OCI-LY3 (cell line): ENCODE data around the gene NID1.

ENCODE experiments used
- H2AFZ ChIP-seq: fragments of 200-600, 300-600 bp; shearing (Covaris generic); 2 replicates; pipeline ENCODE4 v1.6.0; 2014; ENCODE audit warnings: antibody characterized with exemption, low read depth, low read length
- H3K27ac ChIP-seq: fragments of 200-600, 300-600 bp; sonication (generic); 2 replicates; pipeline ENCODE4 v1.5.1; 2014; ENCODE audit warnings: mild to moderate bottlenecking, low read length, moderate library complexity, mixed read lengths
- H3K27me3 ChIP-seq: fragments of 200-600, 300-600 bp; sonication (generic); 2 replicates; pipeline ENCODE4 v1.6.1; 2014; ENCODE audit warnings: low read depth, low read length, mixed read lengths
- H3K36me3 ChIP-seq: fragments of 200-600, 300-600 bp; sonication (generic); replicated peaks from 2 replicates; pipeline ENCODE3; 2014; ENCODE audit warnings: low read depth, low read length, mixed read lengths
- H3K4me1 ChIP-seq: fragments of 300-600, 200-600 bp; sonication (generic); 2 replicates; pipeline ENCODE4 v1.6.1; 2014; ENCODE audit warnings: low read length, mixed read lengths
- H3K4me2 ChIP-seq: fragments of 200-600, 300-600 bp; sonication (generic); 2 replicates; pipeline ENCODE4 v1.6.1; 2014; ENCODE audit warnings: low read length, mixed read lengths
- H3K4me3 ChIP-seq: fragments of 300-600, 200-600 bp; sonication (generic); 2 replicates; pipeline ENCODE4 v1.5.1; 2014; ENCODE audit warnings: antibody characterized with exemption, mild to moderate bottlenecking, low read length, moderate library complexity
- H3K79me2 ChIP-seq: fragments of 300-600, 200-600 bp; shearing (Covaris generic); 2 replicates; pipeline ENCODE4 v1.6.1; 2014; ENCODE audit warnings: mild to moderate bottlenecking, low read length, mixed read lengths
- H3K9ac ChIP-seq: fragments of 300-600, 200-600 bp; shearing (Covaris generic); 2 replicates; pipeline ENCODE4 v1.6.0; 2014; ENCODE audit warnings: mild to moderate bottlenecking, low read length, moderate library complexity
- H3K9me3 ChIP-seq: fragments of 200-600, 300-600 bp; shearing (Covaris generic); 2 replicates; pipeline ENCODE4 v1.6.1; 2014; ENCODE audit warnings: low read length, mixed read lengths; ENCODE audit not compliant: insufficient read depth
- H4K20me1 ChIP-seq: fragments of 200-600, 300-600 bp; sonication (generic); 2 replicates; pipeline ENCODE4 v1.6.1; 2016; ENCODE audit warnings: low read length, mixed read lengths; ENCODE audit not compliant: insufficient read depth
- CTCF ChIP-seq: fragments of 200-600, 300-600 bp; sonication (generic); IDR thresholded peaks from 2 replicates; pipeline ENCODE4 v1.5.1; 2014; ENCODE audit warnings: antibody characterized with exemption, low read length, low read depth
- EZH2phosphoT487 ChIP-seq: fragments of 200-600 bp; shearing (Covaris generic); IDR thresholded peaks from 2 replicates; pipeline ENCODE4 v1.6.1; 2018; ENCODE audit warnings: antibody characterized with exemption, mixed run types, low read depth

NID1 gene

GRCh38 chr1:236095705-236096520 lies 31.0 kb upstream of the NID1 start:
- Histone ChIP-seq H3K27ac (no peak overlapping the region), H3K27me3 (peaks cover 19% of the 10 kb centered on the region; the same call in 1 of the 2 replicates), H3K4me3 (no peak overlapping the region), H3K9ac (no peak overlapping the region), H3K79me2 (no peaks in the 10 kb centered on the region), H4K20me1 (no peaks in the 10 kb centered on the region), H3K36me3 (peaks cover 5% of the 10 kb centered on the region), H3K4me2 (no peak overlapping the region), H3K9me3 (peaks cover 11% of the 10 kb centered on the region), H2AFZ (no peak overlapping the region), H3K4me1 (peaks cover 7% of the 10 kb centered on the region)
- no peak for TF ChIP-seq EZH2phosphoT487
- no peak for TF ChIP-seq CTCF

GRCh38 chr1:236092899-236093298 lies 28.0 kb upstream of the NID1 start:
- H3K27me3 ChIP-seq: peaks cover 8% of the 10 kb centered on the region; the same call in 1 of the 2 replicates
- TF ChIP-seq EZH2phosphoT487 (no peak), CTCF (no peak)
- H3K4me1 ChIP-seq: peaks cover 6% of the 10 kb centered on the region
- peaks cover 5% of the 10 kb centered on the region for H3K36me3 ChIP-seq
- no peak overlapping the region for H3K27ac ChIP-seq
- no peak overlapping the region for H2AFZ ChIP-seq
- no peak overlapping the region for H3K9ac ChIP-seq
- peaks cover 11% of the 10 kb centered on the region for H3K9me3 ChIP-seq
- no peak overlapping the region for H3K4me2 ChIP-seq
- no peaks in the 10 kb centered on the region for H4K20me1 ChIP-seq
- H3K4me3 ChIP-seq: no peak overlapping the region
- no peaks in the 10 kb centered on the region for H3K79me2 ChIP-seq

DNA sequence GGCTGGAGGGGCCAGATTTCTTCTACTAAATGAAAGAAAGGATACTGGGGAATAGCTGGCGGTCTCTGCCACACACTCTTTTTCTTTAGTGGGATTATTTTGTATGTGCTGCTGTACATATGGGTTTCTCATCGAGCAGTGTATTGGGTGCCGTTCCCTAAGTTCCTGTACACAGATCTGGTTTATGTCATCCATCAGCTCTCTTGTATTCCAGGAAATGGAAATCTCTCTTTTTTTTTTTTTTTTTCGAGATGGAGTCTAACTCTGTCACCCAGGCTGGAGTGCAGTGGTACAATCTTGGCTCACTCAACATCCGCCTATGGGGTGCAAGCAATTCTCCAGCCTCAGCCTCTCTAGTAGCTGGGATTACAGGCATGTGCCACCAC lies 27.0 kb upstream of the NID1 start:
- Histone ChIP-seq H3K4me3 (no peak overlapping the region), H3K4me1 (no peaks in the 10 kb centered on the region), H4K20me1 (no peaks in the 10 kb centered on the region), H3K36me3 (no peaks in the 10 kb centered on the region), H3K4me2 (no peak overlapping the region), H3K27me3 (peaks cover 8% of the 10 kb centered on the region; the same call in 1 of the 2 replicates), H2AFZ (no peak overlapping the region), H3K9me3 (peaks cover 11% of the 10 kb centered on the region), H3K79me2 (no peaks in the 10 kb centered on the region), H3K9ac (no peak overlapping the region), H3K27ac (no peak overlapping the region)
- no peak for TF ChIP-seq CTCF
- TF ChIP-seq EZH2phosphoT487: no peak

DNA sequence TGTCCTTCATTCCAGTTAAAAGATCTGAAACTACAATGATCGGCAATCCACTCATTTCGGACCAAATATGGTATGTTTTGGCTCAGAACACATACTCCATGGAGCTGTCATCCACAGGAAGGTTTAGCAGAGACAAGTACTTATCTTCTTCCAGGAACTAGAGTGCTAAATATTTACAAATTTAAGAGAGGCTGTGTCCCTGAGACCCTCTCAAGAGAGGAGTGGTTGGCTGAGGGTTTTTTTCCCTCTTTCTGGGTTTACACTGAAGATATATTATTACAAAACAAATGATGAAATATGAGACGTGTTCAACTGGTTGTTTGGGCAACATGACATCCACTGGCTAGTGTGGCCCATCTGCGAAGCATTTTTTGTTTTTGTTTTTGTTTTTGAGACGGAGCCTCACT lies 25.9 kb upstream of the NID1 start:
- H3K4me2 ChIP-seq: no peak overlapping the region
- no peaks in the 10 kb centered on the region for H4K20me1 ChIP-seq

More for the DNA sequence above, 25.9 kb upstream of the NID1 start:
- no peaks in the 10 kb centered on the region for H3K4me1 ChIP-seq
- H3K9me3 ChIP-seq: peaks cover 1% of the 10 kb centered on the region
- H3K9ac ChIP-seq: no peak overlapping the region
- TF ChIP-seq CTCF (no peak), EZH2phosphoT487 (no peak)
- no peaks in the 10 kb centered on the region for H3K36me3 ChIP-seq
- no peaks in the 10 kb centered on the region for H3K79me2 ChIP-seq
- no peak overlapping the region for H3K4me3 ChIP-seq
- H3K27me3 ChIP-seq: peaks cover 8% of the 10 kb centered on the region; the same call in 1 of the 2 replicates
- H2AFZ ChIP-seq: no peak overlapping the region
- no peak overlapping the region for H3K27ac ChIP-seq
